Measurements from ENCODE around the gene SERPINE1. TPM values are rescaled to one million over a fixed set of nuclear protein-coding genes. Genes with fewer than 3 reads are reported as not detected.
A peak's percentile ranks its signal among the peaks of the same experiment; 100 is the strongest.

Gene SERPINE1
- total and polyA plus RNA-seq, 2 of the 13 experiments (the other 11 are each of a cell fraction or from before 2014, with no cell fraction given) = 21.2 to 1,576 TPM

- TF ChIP-seq ZNF556 (CRISPR knock-in tag; IDR thresholded peaks at IDR 0.05; ENCODE audit: borderline replicate concordance) (no peak), ZNF562 (CRISPR knock-in tag; IDR thresholded peaks at IDR 0.05; ENCODE audit: borderline replicate concordance) (no peak), ZNF839 (CRISPR knock-in tag; IDR thresholded peaks at IDR 0.05; ENCODE audit: borderline replicate concordance) (no peak), HNRNPL (IDR thresholded peaks at IDR 0.05; ENCODE audit: low read depth, low read length) (no peak), PBX3 (CRISPR knock-in tag; IDR thresholded peaks at IDR 0.05; ENCODE audit: borderline replicate concordance) (no peak), MBNL3 (CRISPR knock-in tag; conservative IDR thresholded peaks at IDR 0.05) (no peak), CC2D1A (CRISPR knock-in tag; IDR thresholded peaks at IDR 0.05) (no peak), ZGPAT (CRISPR knock-in tag; IDR thresholded peaks at IDR 0.05) (peak; percentile 32; the same call in 1 of the 2 replicates), ZMYM2 (CRISPR knock-in tag; IDR thresholded peaks at IDR 0.05) (no peak), ONECUT2 (CRISPR knock-in tag; IDR thresholded peaks at IDR 0.05) (no peak), SYNCRIP (IDR thresholded peaks at IDR 0.05; ENCODE audit: insufficient read depth, low read depth, low read length) (no peak), REST (IDR thresholded peaks at IDR 0.05; ENCODE audit: borderline replicate concordance in 1 of 2, low read depth in 1 of 2, low read length in 2 of 2) (peak in 1 of 2 experiments; percentile 4; a peak in 1 of 4 replicates), SP1 (IDR thresholded peaks at IDR 0.05) (no peak), SP1 (CRISPR knock-in tag; IDR thresholded peaks at IDR 0.05) (no peak; the same call in 1 of the 2 replicates), HMGXB4 (CRISPR knock-in tag; IDR thresholded peaks at IDR 0.05; ENCODE audit: borderline replicate concordance in 1 of 2, low read depth in 1 of 2) (peak in 1 of 2 experiments; percentile 26; a peak in 2 of 4 replicates), NFRKB (IDR thresholded peaks at IDR 0.05) (no peak), SAP130 (CRISPR knock-in tag; IDR thresholded peaks at IDR 0.05; ENCODE audit: low read depth) (peak; percentile 91), SP2 (CRISPR knock-in tag; IDR thresholded peaks at IDR 0.05) (peak; percentile 11), ZNF296 (CRISPR knock-in tag; conservative IDR thresholded peaks at IDR 0.05) (no peak), ZNF441 (CRISPR knock-in tag; IDR thresholded peaks at IDR 0.05; ENCODE audit: borderline replicate concordance) (peak; percentile 39; the same call in 1 of the 2 replicates), ZNF33B (CRISPR knock-in tag; IDR thresholded peaks at IDR 0.05) (no peak), HDAC1 (CRISPR knock-in tag; IDR thresholded peaks at IDR 0.05) (peak; percentile 44)
These were observed 41.5 kb upstream of the SERPINE1 start, which contains the start of gene TRIM56 (continued) for GRCh38 chr7:101085162-101085964.

Measured in HepG2 (cell line).